ENCODE data around the gene PCOLCE2.

DNA sequence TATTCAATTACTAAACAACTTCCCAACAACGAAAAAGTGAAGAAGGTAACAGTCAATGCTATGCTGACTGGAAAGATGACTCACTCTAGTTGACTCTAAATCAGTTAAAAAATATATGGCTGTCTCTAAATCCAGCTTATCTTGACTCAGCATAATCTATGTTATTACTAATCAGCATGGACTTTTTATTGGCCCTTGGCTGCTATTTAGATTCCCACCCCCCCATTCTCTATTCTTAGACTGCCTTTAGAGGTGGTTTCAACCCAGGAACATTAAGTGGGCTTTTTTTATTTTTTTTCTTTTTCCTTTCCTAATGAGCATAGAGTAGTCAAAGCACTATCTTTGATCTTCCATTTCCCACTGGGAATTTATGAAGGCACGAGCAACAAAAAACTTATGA, 1.9 kb downstream of the PCOLCE2 start:
- no peak for TF ChIP-seq CTCF (IDR thresholded peaks at IDR 0.05)
- TF ChIP-seq POLR2A (IDR thresholded peaks at IDR 0.05), result no peak

Data from thyroid gland (tissue), 4 donors.